ENCODE results near the gene ANKRD6. TPM values are rescaled to one million over a fixed set of nuclear protein-coding genes. Genes with fewer than 3 reads are reported as not detected.

The ANKRD6 gene
- total RNA-seq, 1 donor = 15.3 TPM

GRCh38 chr6:89681983-89682564 is 249.1 kb downstream of the ANKRD6 start:
- DNase-seq (ENCODE audit: low read depth in 2 of 3, low spot score in 2 of 3) = no peak

- no peak for DNase-seq (ENCODE audit: low read depth in 2 of 3, low spot score in 2 of 3)
These were observed 250.0 kb downstream of the ANKRD6 start for GRCh38 chr6:89682991-89683390.

Small RNAs within 50 kb of the gene (small RNA-seq; reads per million reads assigned to genes)
- gene RN7SL11P = not detected

Other genes with a start within 250 kb of the ANKRD6 start
- gene GABRR1, start 215.8 kb upstream of the ANKRD6 start, total RNA-seq = not detected
- 0.27 TPM for gene GABRR2, start 117.9 kb upstream of the ANKRD6 start, total RNA-seq
- 29.4 TPM for gene UBE2J1, start 80.4 kb upstream of the ANKRD6 start, total RNA-seq
- 7.8 TPM for gene RRAGD, start 20.9 kb upstream of the ANKRD6 start, total RNA-seq
- gene LYRM2, start 205.6 kb downstream of the ANKRD6 start, total RNA-seq = 8.1 TPM